H1 (cell line): Measurements from ENCODE around the gene PRICKLE2. TPM values are rescaled to one million over a fixed set of nuclear protein-coding genes. Genes with fewer than 3 reads are reported as not detected.

ENCODE experiments used
- CTCF ChIA-PET: fragments of 300-600 bp; sonication (Branson Sonifier 250); formaldehyde crosslinking; loops from one replicate; lab custom pipeline; 2021; ENCODE audit not compliant: partially characterized antibody; lab: Charles Lee
- POLR2A ChIA-PET: fragments of 300-600 bp; sonication (Branson Sonifier 250); formaldehyde crosslinking; loops from one replicate; lab custom pipeline; 2021; ENCODE audit warnings: inconsistent platforms; ENCODE audit not compliant: partially characterized antibody; lab: Charles Lee
- DNase-seq, 2 experiments: peaks; one replicate each; pipeline versions ENCODE4 v3.0.0 to v3.0.0-alpha.2; 2010 to 2022; ENCODE audit warnings: low spot score in 2 of 2, low read depth in 1 of 2, mixed read lengths in 1 of 2
- FAIRE-seq: peaks from 2 replicates; lab custom pipeline; 2011; peaks lifted over from hg19 to GRCh38; lab: Jason Lieb, UNC
- H2AFZ ChIP-seq: 2 replicates; pipeline ENCODE4 v1.8.1; 2012; ENCODE audit warnings: low read length, inconsistent platforms
- H2AK5ac ChIP-seq: 2 replicates; pipeline ENCODE4 v1.6.1; 2013; ENCODE audit warnings: low read depth, low read length
- H2BK120ac ChIP-seq: replicated peaks from 2 replicates; pipeline ENCODE3; 2013; ENCODE audit warnings: low read depth, low read length, inconsistent platforms
- H2BK12ac ChIP-seq: 2 replicates; pipeline ENCODE4 v1.6.1; 2013; ENCODE audit warnings: low read depth, low read length
- H2BK15ac ChIP-seq: 2 replicates; pipeline ENCODE4 v1.6.1; 2013; ENCODE audit warnings: low read length
- H2BK20ac ChIP-seq: 2 replicates; pipeline ENCODE4 v1.6.1; 2013; ENCODE audit warnings: low read length
- H2BK5ac ChIP-seq: 2 replicates; pipeline ENCODE4 v1.6.1; 2013; ENCODE audit warnings: low read depth, low read length
- H3K14ac ChIP-seq: 2 replicates; pipeline ENCODE4 v1.6.1; 2013; ENCODE audit warnings: inconsistent platforms; ENCODE audit not compliant: insufficient read length
- H3K18ac ChIP-seq: 2 replicates; pipeline ENCODE4 v1.6.1; 2013; ENCODE audit warnings: low read length; ENCODE audit errors: extremely low read depth
- H3K23ac ChIP-seq: 2 replicates; pipeline ENCODE4 v1.6.1; 2013; ENCODE audit warnings: inconsistent platforms; ENCODE audit not compliant: insufficient read length
- H3K23me2 ChIP-seq: 2 replicates; pipeline ENCODE4 v1.6.1; 2013; ENCODE audit warnings: low read depth, low read length
- H3K27ac ChIP-seq: 2 replicates; pipeline ENCODE4 v1.6.1; 2011; ENCODE audit warnings: low read depth, low read length, inconsistent platforms
- H3K27me3 ChIP-seq, 4 experiments: replicated peaks in 1 of 4; 1 replicate in 1 of 4; 2 replicates in 3 of 4; pipeline versions ENCODE4 v1.6.1 to v1.8.1; 2011 to 2013; ENCODE audit warnings: low read length in 3 of 4, mild to moderate bottlenecking in 3 of 4, inconsistent platforms in 2 of 4, mixed read lengths in 2 of 4, moderate library complexity in 1 of 4; ENCODE audit not compliant: control insufficient read depth in 3 of 4, insufficient read depth in 3 of 4; ENCODE audit errors: extremely low read depth in 1 of 4
- H3K36me3 ChIP-seq, 4 experiments: 2 replicates each; pipeline versions ENCODE4 v1.6.1 to v1.8.1; 2011 to 2013; ENCODE audit warnings: mild to moderate bottlenecking in 4 of 4, low read length in 3 of 4, moderate library complexity in 2 of 4, control low read depth in 1 of 4, inconsistent platforms in 1 of 4; ENCODE audit not compliant: insufficient read depth in 4 of 4, control insufficient read depth in 2 of 4
- H3K4ac ChIP-seq: replicated peaks from 2 replicates; pipeline ENCODE3; 2013; ENCODE audit warnings: low read length, low read depth, mixed read lengths, inconsistent platforms; ENCODE audit not compliant: insufficient read length
- H3K4me1 ChIP-seq, 4 experiments: replicated peaks in 1 of 4; 1 replicate in 1 of 4; 2 replicates in 3 of 4; pipeline versions ENCODE4 v1.6.1 to v1.8.1; 2011 to 2013; ENCODE audit warnings: low read length in 3 of 4, inconsistent platforms in 2 of 4, mixed read lengths in 1 of 4; ENCODE audit not compliant: insufficient read depth in 4 of 4, control insufficient read depth in 3 of 4
- H3K4me2 ChIP-seq, 2 experiments: 2 replicates each; pipeline versions ENCODE4 v1.6.1 to v1.8.1; 2011 to 2013; ENCODE audit warnings: low read depth in 2 of 2, low read length in 2 of 2, control low read depth in 1 of 2, inconsistent platforms in 1 of 2, mild to moderate bottlenecking in 1 of 2; ENCODE audit not compliant: insufficient read depth in 1 of 2
- H3K4me3 ChIP-seq, 4 experiments: fragments of 200-600, 300-600 bp in 1 of 4; sonication (generic), shearing (Covaris generic), sonication (Bioruptor Twin) in 1 of 4; 2 replicates each; pipeline versions ENCODE4 v1.5.1 to v1.8.1; 2011 to 2016; ENCODE audit warnings: low read length in 4 of 4, low read depth in 3 of 4, control low read depth in 2 of 4, inconsistent platforms in 2 of 4, mild to moderate bottlenecking in 2 of 4, mixed read lengths in 1 of 4, moderate library complexity in 1 of 4; ENCODE audit not compliant: insufficient read depth in 2 of 4; ENCODE audit errors: extremely low read depth in 1 of 4
- H3K56ac ChIP-seq: replicated peaks from 2 replicates; pipeline ENCODE3; 2013; ENCODE audit warnings: low read depth, mild to moderate bottlenecking, mixed read lengths, low read length, inconsistent platforms; ENCODE audit not compliant: insufficient read length
- H3K79me1 ChIP-seq: 2 replicates; pipeline ENCODE4 v1.6.1; 2013; ENCODE audit warnings: low read depth, low read length, control low read depth
- H3K79me2 ChIP-seq, 2 experiments: 2 replicates each; pipeline versions ENCODE4 v1.6.1 to v1.8.1; 2012 to 2013; ENCODE audit warnings: low read length in 2 of 2, mild to moderate bottlenecking in 2 of 2, inconsistent platforms in 1 of 2; ENCODE audit not compliant: insufficient read depth in 2 of 2, control insufficient read depth in 1 of 2
- H3K9ac ChIP-seq, 4 experiments: replicated peaks in 1 of 4; 1 replicate in 1 of 4; 2 replicates in 3 of 4; pipeline versions ENCODE4 v1.6.1 to v1.8.1; 2011 to 2013; ENCODE audit warnings: low read depth in 3 of 4, low read length in 3 of 4, control low read depth in 2 of 4, mild to moderate bottlenecking in 2 of 4, moderate library complexity in 2 of 4, inconsistent platforms in 1 of 4; ENCODE audit errors: extremely low read depth in 1 of 4
- H3K9me3 ChIP-seq, 2 experiments: 2 replicates each; pipeline versions ENCODE4 v1.6.1 to v1.8.1; 2012 to 2013; ENCODE audit warnings: mild to moderate bottlenecking in 2 of 2, moderate library complexity in 2 of 2, control low read depth in 1 of 2, inconsistent platforms in 1 of 2, low read depth in 1 of 2, low read length in 1 of 2, mixed read lengths in 1 of 2; ENCODE audit not compliant: insufficient read depth in 2 of 2
- H4K20me1 ChIP-seq, 2 experiments: replicated peaks in 1 of 2; 2 replicates each; pipeline versions ENCODE3 to v1.8.1; 2011 to 2013; ENCODE audit warnings: inconsistent platforms in 2 of 2, low read length in 2 of 2, mild to moderate bottlenecking in 1 of 2; ENCODE audit not compliant: insufficient read depth in 2 of 2, control insufficient read depth in 1 of 2
- H4K5ac ChIP-seq: 2 replicates; pipeline ENCODE4 v1.6.1; 2013; ENCODE audit warnings: low read length, low read depth, mixed read lengths, inconsistent platforms; ENCODE audit not compliant: insufficient read length
- H4K8ac ChIP-seq: 2 replicates; pipeline ENCODE4 v1.8.0; 2013; ENCODE audit warnings: mild to moderate bottlenecking, moderate library complexity, low read length, inconsistent platforms; ENCODE audit not compliant: insufficient read depth; ENCODE audit errors: extremely low read depth
- H4K91ac ChIP-seq: replicated peaks from 2 replicates; pipeline ENCODE3; 2013; ENCODE audit warnings: low read length, mixed read lengths, inconsistent platforms; ENCODE audit not compliant: insufficient read length
- ATF3 ChIP-seq: IDR thresholded peaks from 2 replicates; pipeline ENCODE4 v1.6.1; 2011; ENCODE audit warnings: low read depth, mild to moderate bottlenecking, low read length; ENCODE audit not compliant: insufficient read depth
- FOSL1 ChIP-seq: IDR thresholded peaks from 2 replicates; pipeline ENCODE4 v1.6.1; 2011; ENCODE audit warnings: mild to moderate bottlenecking, low read depth, low read length, moderate library complexity; ENCODE audit not compliant: insufficient read depth
- POLR2A ChIP-seq, 2 experiments: IDR thresholded peaks; 1 replicate in 1 of 2; 2 replicates in 1 of 2; pipeline ENCODE4 v1.6.1; 2011; ENCODE audit warnings: low read depth in 2 of 2, low read length in 2 of 2, mild to moderate bottlenecking in 2 of 2; ENCODE audit errors: control extremely low read depth in 1 of 2
- WGBS, 2 experiments: shearing (Covaris generic) in 1 of 2; methylation state at CpG; one replicate each; pipeline versions ENCODE4 v1.1.6 to v1.1.7; 2013 to 2015; ENCODE audit warnings: low lambda C conversion rate in 2 of 2, mixed read lengths in 2 of 2, inconsistent platforms in 1 of 2, low coverage in 1 of 2, missing lambda C conversion rate in 1 of 2; ENCODE audit not compliant: insufficient replicate concordance in 2 of 2, insufficient coverage in 1 of 2, insufficient read length in 1 of 2; ENCODE audit errors: extremely low coverage in 1 of 2, missing lambda C conversion rate in 1 of 2; 5-methylcytosine and 5-hydroxymethylcytosine counted together
- polyA plus RNA-seq, 7 experiments: library from polyadenylated mRNA; depleted of rRNA in 3 of 7; stranded (reverse) in 5 of 7; unstranded in 2 of 7; fragments of >200 nt in 5 of 7; fragments of 200-250 nt in 2 of 7; gene quantifications; 1 replicate in 5 of 7; 2 replicates in 1 of 7; 4 replicates in 1 of 7; pipeline versions ENCODE4 v1.2.1 to v1.2.3, GENCODE V29; 2011 to 2013; ENCODE audit warnings: missing spikeins in 2 of 7, mixed read lengths in 2 of 7
- total RNA-seq: library from RNA; stranded (reverse); fragmentation: NEBNext Ultra II Directional; extraction: Animal tissue kit (Norgen Biotek cat#: 25700); gene quantifications from 2 replicates; pipeline ENCODE4 v1.2.1, GENCODE V29; 2021

Gene PRICKLE2
- total and polyA plus RNA-seq, 2 of the 8 experiments (the other 6 are each of a cell fraction or from before 2014, with no cell fraction given) = 2.9 to 8.0 TPM

- no peak overlapping the region for H4K5ac ChIP-seq
- no peak overlapping the region for H4K91ac ChIP-seq
- no peaks in the 10 kb centered on the region for H3K79me2 ChIP-seq
- no peaks in the 10 kb centered on the region for H3K36me3 ChIP-seq
- no peak overlapping the region for H4K8ac ChIP-seq
- H3K56ac ChIP-seq = no peak overlapping the region
- no peak overlapping the region for H2BK15ac ChIP-seq
- H2BK12ac ChIP-seq = no peak overlapping the region
- H3K9ac ChIP-seq = no peak overlapping the region
- H2BK20ac ChIP-seq = no peak overlapping the region
- CTCF ChIA-PET = interaction anchor here (0.7 to 4.2 kb wide), 13 partner anchors 8 to 215 kb away, joined by 3 to 22 read pairs (median 4); partner anchors contain the start of gene PRICKLE2
- no peak overlapping the region for H3K23ac ChIP-seq
- no peak overlapping the region for H2BK5ac ChIP-seq
- no peaks in the 10 kb centered on the region for H3K27me3 ChIP-seq
- no peak overlapping the region for H2AFZ ChIP-seq
- H3K4ac ChIP-seq = no peak overlapping the region
- H3K79me1 ChIP-seq = no peaks in the 10 kb centered on the region
- H2AK5ac ChIP-seq = no peak overlapping the region
- H3K18ac ChIP-seq = no peak overlapping the region
- WGBS, 2 experiments = 95% methylated on average over 6 of the region's 6 CpGs; no CpG with 5 or more reads in 1 of the 2 experiments
- no peak overlapping the region for H3K14ac ChIP-seq
- FAIRE-seq (no peak), DNase-seq (no peak)
- H3K4me1 ChIP-seq = no peaks in the 10 kb centered on the region; a peak in 2 of 7 replicates
- H3K23me2 ChIP-seq = no peaks in the 10 kb centered on the region
- no peak overlapping the region for H2BK120ac ChIP-seq
- H3K4me2 ChIP-seq = no peak overlapping the region
- no peak overlapping the region for H3K4me3 ChIP-seq
- H3K27ac ChIP-seq = no peak overlapping the region
- H4K20me1 ChIP-seq = no peaks in the 10 kb centered on the region
- H3K9me3 ChIP-seq = no peaks in the 10 kb centered on the region
- POLR2A ChIA-PET = interaction anchor here (1.6 to 2.0 kb wide), 2 partner anchors 8 to 9 kb away, joined by 5 read pairs; no protein-coding TSS in a partner anchor
- TF ChIP-seq POLR2A (IDR thresholded peaks at IDR 0.05; ENCODE audit: control extremely low read depth in 1 of 2, low read depth in 2 of 2, low read length in 2 of 2) = no peak
- TF ChIP-seq FOSL1 = no peak
- no peak for TF ChIP-seq ATF3
Measured at GRCh38 chr3:64253689-64254088, 28.4 kb upstream of the PRICKLE2 start.
